Stimulated activated CD8-positive, alpha-beta memory T cell treated with anti-CD3 and anti-CD28 coated beads, Interleukin-2, amount 100 ng/mL, for 48 hours (primary cell): Measurements from ENCODE around the gene CADPS.

Experiments
- DNase-seq, 2 donors: peaks; one replicate each; pipeline ENCODE4 v3.0.0-alpha.2; 2020; ENCODE audit warnings: low read depth in 2 of 2

CADPS gene

DNA sequence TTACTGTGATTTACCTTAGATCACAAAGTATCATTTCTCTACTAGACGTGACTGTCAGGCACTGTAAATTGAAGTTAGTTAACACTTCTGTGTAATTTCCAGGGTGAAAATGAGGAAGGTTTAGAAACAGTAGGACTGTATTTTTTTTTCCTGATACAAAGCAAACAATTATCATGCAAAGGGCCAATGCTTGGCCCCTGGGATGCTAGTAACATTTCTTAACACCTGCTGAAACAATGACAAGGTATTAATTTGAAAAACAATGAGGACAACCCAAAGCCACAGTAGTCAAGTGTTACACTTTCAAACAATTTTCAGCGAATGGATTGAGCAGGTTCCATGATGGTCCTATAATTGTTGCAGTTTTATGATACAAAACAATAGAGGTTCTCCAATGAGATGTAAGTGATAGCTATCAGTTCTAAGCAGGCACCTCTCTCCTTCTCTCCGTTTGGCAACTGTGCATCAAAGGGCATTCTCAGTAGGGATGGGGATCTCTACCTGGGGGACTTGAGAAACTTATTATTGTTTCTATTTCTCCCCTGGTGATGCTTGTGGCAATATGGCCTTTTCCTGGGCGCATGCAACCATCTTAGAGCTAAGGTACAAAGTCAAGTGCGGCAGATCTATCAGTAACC is 435.9 kb downstream of the CADPS start:
- DNase-seq, result no peak

DNA sequence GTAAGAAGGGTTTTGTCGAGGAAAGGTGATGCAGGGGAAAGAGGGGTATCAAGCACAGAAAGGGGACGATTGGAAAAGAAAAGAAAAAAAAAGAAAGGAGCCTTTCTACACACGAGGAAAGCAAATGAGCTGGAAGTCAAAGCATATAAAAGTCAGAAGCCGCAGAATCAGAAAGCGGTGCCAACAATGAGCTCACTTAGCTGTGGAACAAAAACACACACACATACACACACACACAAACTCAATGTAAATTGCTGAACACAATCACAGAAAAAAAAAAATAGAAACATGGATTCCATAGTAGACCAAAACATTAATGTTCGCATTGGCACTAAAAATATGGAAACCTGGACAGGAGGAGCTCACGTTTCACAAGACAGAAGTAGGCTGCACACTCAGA is 438.4 kb downstream of the CADPS start:
- DNase-seq, result no peak

DNA sequence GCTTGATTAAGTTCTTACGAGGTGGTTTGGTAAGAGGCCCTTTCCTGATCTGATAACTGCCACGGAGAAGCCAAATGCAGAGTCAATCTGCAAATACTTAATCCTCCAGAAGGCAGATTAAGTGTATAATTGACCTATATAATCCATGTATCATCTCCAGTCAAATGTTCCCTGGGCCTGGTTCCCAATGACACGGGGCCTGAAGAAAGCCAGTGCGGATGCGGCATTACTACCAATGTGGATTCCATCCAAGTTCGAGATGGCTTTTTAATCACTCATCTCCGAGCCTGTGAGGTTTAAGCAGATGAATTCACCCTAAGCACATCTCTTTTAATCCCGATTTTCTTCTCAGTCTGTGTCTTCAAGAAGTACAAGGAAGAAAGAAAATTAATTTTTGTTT is 441.8 kb downstream of the CADPS start:
- no peak for DNase-seq

DNA sequence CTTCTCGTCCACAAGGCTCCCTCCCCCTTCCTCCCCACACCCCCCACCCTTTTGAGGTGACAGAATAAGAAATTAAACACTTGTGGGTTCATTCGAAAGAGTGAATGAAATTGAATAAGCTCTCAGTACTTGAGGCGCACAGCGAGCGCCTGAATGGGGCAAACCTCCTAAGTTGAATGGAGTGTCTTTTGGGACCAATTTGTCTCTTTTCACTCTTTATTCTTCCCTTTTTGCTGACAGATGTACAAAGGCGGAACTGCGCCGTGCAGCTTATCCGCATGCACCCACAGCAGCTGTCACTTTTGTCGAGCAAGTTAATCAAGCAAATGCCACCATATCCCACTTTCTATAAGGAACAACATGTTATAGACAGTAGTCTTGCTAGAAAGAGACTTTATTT is 454.0 kb downstream of the CADPS start:
- no peak for DNase-seq

DNA sequence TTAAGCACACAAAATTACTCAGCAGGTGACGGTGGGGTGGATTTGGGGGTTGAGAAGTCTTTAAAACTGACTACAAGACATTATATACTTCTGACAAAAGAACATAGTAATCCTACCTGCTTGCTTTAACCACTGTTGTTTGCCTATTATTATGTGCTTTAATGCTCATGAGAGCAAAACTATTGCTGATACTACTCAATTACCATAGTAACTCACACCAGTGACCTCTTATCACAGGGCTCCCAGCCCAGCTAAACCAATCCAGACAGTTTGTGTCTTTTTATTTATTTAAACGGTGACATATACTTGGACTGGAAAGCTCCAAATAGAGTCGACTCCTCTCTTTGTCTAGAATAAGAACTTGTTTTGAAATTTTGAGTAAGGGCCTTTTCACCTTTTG is 459.1 kb downstream of the CADPS start:
- DNase-seq, result no peak

DNA sequence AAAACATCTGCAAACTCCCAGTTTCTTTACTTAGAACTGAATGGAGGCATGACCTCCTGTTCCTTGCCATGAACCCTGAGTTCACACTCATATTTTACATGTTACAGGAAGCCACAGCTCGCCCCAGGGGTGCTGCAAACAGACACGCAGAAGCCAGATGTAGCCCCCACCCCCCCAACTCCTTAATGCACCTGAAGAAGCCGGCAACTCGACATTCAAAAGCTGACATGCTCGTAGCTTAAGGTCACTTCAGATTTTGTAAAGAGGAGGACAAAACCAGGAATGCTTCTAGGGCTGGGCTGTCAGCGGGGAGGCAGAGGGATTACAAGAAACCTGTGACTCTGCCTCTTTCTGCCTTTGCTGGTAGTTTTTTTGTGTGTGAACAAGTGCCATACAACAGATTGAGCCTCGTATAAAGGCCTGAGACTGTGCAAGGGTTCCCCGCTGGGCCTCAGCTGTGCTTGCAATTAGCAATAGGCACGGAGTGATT is 459.9 kb downstream of the CADPS start:
- DNase-seq, result no peak

DNA sequence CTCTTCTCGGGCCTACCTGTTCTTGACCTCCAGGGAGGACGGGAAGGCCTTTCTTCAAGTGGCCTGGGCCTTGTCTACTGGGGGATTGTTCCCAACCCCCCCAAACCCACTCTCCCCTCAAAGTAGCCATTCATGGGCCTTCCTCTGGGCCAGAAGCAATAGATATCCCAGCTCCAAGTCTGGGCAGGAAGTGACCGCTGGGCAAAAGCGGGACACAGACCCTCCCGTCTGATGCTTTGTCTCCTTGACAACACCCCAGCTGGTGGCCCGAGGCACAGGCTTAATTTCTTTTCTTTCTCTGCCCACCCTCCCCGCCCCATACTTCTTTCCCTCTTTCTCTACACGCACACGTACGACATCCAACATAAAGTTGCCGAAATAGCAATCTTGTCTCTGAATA is 460.4 kb downstream of the CADPS start:
- DNase-seq, result no peak

DNA sequence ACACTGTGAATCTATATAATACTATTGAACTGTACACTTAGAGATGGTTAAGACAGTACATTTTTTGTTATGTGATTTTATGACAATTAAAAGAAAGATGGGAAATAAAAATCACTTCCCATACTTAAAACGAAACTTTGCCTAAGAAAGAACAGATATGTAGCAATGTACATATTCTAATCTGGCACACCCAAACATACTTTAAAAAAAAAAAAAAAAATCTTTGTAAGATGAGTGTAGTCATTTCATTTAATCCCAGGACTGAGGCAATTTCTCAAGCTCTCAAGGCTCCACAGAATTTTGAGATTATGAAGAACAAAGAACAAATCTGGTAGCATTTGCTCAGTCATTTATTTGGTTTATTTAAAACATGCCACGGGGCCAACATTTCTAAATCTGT is 461.5 kb downstream of the CADPS start:
- DNase-seq, result no peak

DNA sequence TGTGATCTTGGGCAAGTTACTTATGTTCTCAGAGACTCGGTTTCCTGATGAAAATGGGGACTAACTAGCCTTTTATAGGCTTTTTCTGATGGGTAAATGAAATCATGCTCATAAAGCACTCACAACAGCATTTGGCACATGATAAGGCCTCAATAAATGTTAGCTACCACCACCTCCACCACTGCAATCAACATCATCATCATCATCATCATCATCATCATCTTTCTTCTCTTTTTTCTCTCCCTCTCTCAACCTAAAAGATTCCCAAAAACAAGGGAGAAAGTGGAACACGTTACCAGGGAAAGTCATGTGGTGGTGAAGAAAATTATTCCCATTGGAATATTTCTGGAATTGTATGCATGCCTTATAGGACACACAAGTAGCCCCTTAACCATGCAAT is 468.3 kb downstream of the CADPS start:
- DNase-seq, result no peak

DNA sequence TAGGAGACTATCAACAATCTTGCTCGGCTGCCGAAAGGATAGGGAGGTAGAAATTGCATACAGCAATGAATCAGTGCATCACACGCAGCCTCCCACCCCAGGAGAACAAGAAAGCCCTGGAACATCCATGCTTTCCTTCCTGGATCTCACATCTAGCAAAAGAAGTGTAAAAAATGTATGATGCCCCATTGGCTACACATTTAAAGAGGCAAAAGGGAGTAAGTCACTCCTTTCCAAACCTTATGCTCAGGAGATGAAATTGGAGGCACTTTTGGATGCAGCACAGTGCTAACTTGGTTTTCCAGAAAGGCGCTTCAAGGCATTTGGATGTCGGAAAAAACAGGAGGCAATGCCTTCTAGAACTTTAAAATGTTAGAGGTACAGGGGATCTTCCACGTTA is 469.6 kb downstream of the CADPS start:
- no peak for DNase-seq

DNA sequence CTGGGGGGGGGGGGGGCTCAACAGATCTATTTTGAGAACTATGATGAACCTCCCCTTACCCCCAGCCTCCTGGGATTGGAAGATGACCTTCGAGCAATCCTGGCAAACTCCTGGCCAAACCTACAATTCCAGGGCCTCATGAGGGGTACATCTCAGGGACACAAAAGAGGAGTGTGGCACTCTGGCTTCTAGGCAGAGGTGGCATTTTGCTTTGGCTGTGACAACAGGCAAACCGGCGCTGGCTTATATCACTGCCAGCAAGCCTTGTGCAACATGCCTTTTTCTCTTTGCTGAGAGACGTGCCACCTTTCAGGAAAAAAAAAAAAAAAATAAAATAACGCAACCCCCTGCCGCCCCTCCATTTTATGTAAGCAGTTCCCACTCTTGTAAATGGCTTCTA is 470.1 kb downstream of the CADPS start:
- DNase-seq, result no peak

DNA sequence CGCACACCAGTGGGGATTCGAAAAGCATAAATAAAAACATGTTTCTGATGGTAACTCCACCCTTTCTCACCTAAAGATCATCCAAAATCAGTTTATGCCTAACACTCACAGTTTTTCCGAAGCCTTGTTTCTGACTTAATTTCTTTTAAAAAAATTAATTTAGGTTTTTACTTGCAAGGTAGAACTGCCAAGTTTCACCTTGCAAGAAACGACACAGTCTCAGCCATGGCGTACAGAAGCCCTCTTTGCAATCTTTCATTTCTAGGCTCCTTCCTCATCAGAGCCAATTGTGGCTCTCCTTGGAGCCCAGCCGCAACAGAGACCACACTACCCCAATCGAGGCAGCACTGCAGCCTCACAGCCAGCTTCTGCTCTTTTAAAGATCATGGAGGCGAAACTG is 470.9 kb downstream of the CADPS start:
- DNase-seq, result no peak

DNA sequence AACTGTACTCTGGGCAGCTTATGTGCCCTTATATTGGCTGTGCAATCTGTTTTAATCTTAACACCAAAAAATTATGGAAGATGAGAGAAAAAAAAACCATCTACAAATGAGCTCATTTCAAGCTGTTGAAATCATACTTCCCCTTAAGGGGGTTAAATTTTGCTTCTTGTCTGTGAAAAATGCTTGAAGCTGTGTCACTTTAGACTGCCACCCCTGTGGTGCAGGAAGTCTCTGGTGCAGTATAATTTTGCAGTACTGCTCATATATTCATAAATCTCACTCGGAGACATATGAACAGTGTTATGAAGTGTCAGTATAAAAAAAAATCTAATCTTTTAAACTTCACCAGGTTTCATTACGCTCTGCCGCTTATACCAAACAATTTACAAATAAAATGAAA is 471.5 kb downstream of the CADPS start:
- DNase-seq, result no peak

DNA sequence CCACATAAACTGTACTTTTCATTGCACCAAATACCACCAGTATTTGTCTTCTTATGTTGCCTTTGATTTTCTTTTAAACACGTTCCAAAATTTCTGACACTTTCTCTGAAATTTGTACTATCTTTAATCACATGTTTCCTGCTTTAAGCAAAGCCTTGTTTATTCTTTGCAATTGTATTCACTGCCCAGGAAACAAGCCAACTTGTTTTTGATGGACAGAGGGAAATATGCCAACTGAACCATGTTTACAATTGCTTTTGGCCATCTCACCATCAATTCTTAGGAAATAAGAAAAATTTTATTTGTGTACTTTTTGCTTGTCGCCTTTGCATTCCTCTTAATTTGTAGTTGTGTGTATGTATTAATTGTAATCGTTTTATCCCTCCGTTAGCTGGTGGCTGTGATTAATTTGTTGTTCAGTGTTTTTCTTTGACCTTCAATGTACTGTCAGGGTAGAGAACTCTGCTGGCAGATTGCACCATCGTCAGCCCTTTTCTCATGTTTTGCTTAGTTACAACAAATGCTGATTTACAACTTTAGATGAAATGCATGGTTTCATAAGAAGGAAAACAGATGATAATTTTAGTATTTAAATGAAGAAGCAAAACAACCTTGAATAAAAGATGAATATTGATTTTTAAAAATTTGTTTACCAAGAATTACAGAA is 482.5 kb downstream of the CADPS start:
- DNase-seq, result no peak

DNA sequence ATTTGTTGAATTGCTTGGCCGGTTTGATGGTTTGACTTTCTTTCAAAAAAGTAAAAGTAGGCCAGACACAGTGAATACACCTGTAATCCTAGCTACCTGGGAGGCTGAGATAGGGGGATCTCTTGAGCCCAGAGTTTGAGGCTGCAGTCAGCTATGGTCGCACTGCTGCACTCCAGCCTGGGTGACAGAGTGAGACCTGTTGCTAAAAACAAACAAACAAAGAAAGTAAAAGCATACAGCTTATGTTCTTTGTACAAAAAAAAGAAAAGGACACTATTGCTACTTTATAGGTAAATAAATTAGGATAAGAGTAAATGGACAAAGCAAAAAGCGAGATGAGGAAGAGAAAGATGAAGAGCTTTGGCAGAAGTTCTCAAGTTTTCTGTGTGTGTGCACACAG is 488.0 kb downstream of the CADPS start:
- DNase-seq, result no peak

DNA sequence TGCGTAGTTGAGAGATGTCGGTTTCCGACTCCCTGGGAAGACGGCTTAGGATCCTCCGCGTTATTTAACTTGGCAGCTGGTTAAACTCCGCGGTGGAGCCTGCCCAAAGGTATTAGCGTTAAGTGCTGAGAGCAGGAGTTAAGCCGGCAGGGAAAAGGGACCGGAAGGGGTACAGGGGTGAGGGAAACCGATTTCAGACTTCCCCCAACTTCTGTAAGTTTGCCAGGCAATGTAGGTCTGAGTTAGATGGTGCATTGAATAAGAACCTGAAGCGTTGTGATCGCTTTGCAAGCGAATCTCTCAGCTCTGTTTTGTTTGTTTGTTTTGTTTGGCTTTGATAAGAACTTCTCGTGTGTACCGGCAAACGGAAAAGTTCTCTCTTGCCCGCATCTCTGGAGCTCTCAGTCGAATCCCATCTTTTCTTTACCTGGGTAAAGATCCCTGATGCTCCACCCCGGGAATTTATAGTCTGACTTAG is 495.9 kb downstream of the CADPS start:
- no peak for DNase-seq

DNA sequence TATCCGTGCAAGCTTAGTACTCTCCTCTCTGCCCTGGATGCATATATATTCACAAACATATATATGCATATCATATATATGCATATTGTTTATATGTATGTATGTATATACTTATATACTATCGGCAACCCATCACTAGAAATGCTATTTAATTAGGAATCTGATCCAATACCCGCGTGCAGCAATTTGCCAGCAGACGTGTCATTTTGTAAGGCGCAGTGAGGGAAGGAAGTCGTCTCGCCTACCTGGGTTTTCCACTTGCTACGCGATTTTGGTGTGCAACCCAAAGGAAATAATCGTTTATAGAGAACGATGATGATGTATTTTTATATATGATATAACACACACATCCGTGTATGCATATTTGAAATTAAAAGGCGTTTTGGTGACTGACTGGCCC is 496.3 kb downstream of the CADPS start:
- no peak for DNase-seq

DNA sequence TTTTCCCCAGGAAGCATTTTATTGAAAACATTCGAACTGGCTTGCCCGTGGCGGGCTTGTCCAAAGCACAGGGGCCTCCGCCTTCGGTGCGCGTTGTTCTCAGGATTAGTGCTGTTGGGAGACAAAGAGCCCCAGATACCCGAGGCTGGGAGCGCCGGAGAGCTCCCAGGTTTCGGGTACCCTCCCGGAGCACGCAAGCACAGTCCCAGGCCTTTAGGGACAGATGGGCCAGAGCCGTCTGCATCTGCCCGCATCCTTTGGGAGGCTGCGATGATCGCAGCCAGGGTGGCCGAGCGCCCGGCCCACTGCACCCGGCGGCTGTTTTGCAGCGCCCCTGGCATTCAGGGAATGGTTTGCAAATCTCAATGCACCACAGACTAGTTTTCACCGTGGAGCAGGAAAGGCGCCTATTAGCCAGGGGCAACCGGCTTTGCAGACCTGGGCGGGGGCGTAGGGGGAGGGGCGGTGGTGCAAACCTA is 496.9 kb downstream of the CADPS start:
- DNase-seq, result no peak

DNA sequence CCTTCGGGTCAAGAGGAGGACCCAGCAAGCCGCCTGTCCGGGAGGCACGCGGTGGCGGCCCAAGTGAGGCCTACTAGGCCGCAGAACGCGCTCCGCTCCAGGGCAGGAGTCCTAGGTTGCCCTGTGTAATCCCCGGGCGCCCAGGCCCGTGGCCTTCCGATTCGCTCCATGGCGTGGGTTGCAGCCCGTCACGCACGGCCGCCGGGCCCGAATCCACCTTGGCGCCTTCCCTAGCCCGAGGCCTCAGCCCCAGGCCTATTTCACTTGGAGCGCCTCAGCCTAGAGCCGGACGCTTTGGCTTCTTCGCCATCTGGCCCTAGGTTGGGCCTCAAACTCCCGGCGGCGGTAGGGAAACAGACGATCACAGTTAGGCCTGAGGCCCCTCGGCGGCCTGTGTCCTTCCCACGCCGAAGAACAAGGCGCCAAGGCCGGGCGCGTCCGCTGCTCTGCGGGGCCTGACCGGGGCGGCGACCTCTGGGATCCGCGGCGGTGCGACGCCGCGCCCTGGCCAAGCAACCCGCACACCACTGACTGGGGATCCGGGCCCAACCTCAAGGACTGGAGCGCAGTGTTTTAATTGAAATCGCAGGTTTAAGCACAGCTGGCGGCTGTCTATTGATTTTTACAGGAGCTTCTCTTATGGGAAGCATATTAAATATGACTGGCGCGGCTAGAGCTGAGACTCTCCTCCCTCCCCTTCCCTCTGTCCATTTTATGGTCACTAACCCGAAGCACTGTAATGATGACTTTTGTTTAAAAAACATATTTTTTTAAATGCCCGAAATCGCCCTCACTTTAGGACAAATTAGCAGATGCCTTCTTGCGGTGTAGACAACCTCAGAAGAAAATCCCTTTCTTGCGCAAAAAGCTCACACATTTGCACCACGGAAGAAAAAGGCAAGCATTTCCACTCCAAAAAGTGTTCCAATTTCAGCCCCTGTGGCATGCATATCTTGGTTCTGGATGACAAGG is 498.0 kb downstream of the CADPS start:
- DNase-seq, result no peak

DNA sequence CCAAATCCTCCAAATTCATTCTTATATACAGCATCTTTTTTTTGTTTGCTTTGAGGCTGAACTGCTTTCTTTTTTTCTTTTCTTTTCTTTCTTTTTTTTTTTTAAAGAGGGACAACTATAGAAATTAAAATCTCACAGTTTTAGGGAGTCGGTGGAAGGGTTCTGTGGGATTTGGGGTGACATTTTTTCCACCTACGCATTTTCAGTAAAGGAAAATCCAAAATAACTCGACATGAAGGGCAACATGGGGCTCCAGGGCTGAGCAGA is 498.8 kb downstream of the CADPS start:
- no peak for DNase-seq

DNA sequence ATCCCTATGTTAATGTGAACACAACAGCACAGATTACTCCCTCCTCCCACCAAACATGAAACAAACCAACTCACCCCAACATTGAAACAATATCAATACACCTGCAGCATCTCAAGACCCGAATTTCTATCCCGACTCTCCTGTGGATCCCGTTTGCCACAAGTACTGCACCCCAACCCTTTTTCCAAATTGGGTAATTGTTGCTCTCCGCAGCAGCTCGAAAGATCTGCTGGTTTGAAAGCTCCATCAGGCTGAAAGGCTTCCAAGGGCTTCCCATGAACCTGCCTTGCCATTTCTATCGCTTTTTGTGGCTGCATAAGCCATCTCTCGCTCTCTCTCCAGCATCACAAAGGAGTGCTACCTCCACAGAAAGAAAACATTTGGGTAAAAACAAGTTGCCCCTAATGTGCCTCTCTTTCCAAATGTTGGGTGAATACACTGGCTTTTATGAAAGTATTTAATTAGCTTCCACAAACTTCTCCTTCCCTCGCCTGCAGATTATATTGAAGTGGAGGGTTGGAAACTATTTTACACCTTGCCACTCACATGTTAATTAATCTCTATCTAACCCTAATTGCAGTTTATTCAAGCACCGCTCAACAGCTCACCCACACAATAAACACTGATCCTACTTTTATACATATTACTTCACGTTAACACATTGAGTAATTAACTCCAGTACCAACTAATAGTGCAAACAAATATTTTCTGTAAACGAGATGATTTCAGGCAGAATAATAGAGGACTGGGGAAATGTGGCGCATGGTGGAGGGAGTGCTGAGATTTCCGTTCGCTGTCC is 499.4 kb downstream of the CADPS start:
- no peak for DNase-seq
